ENCODE data around the gene SNX10.
A peak's percentile ranks its signal among the peaks of the same experiment; 100 is the strongest.

Gene SNX10

GRCh38 chr7:26309089-26309488 is 17.4 kb downstream of the SNX10 start:
- Histone ChIP-seq H3K4me3 (ENCODE audit: low read depth, low read length) (no peak overlapping the region), H3K36me3 (ENCODE audit: control insufficient read depth in 1 of 2, insufficient read depth in 2 of 2, low read length in 2 of 2) (no peaks in the 10 kb centered on the region), H3K4ac (ENCODE audit: low read depth, low read length) (no peak overlapping the region), H2AK5ac (ENCODE audit: low read length) (no peak overlapping the region), H4K91ac (ENCODE audit: low read depth, low read length) (peak overlapping the region; percentile 59), H3K14ac (ENCODE audit: low read length) (no peak overlapping the region), H2BK5ac (ENCODE audit: low read depth, low read length, poor library complexity) (no peak overlapping the region), H3K23ac (ENCODE audit: low read length) (no peak overlapping the region), H4K8ac (ENCODE audit: low read depth, low read length) (no peak overlapping the region), H3K27me3 (ENCODE audit: insufficient read depth, low read length) (no peaks in the 10 kb centered on the region), H3K9me3 (ENCODE audit: insufficient read depth, low read depth, low read length) (no peaks in the 10 kb centered on the region), H3K79me2 (ENCODE audit: control insufficient read depth, insufficient read depth, low read length, poor library complexity) (no peaks in the 10 kb centered on the region), H3K18ac (ENCODE audit: low read length) (no peak overlapping the region), H4K12ac (ENCODE audit: low read depth, low read length) (no peak overlapping the region), H3K79me1 (ENCODE audit: low read length) (peaks cover 11% of the 10 kb centered on the region), H3K9ac (ENCODE audit: low read length) (no peak overlapping the region), H3K27ac (ENCODE audit: low read depth, low read length) (peak overlapping the region; percentile 49), H3K4me2 (ENCODE audit: low read length) (no peak overlapping the region), H2AFZ (ENCODE audit: insufficient read depth, low read length, poor library complexity) (no peak overlapping the region), H2BK12ac (ENCODE audit: low read length) (no peak overlapping the region), H2BK120ac (ENCODE audit: insufficient read depth, low read length, poor library complexity) (peak overlapping the region; percentile 56), H3K4me1 (ENCODE audit: control insufficient read depth in 1 of 2, insufficient read depth in 2 of 2, low read length in 2 of 2) (peaks cover 8 to 19% of the 10 kb centered on the region in 2 experiments)
- no CpG with 5 or more reads among the region's 5 CpGs for WGBS (ENCODE audit: extremely low coverage, insufficient coverage, insufficient read length)
- peak in 1 of 2 donors; percentile 70 for DNase-seq

GRCh38 chr7:26311798-26312197 is 20.1 kb downstream of the SNX10 start:
- DNase-seq, result no peak
- no peaks in the 10 kb centered on the region for H3K36me3 ChIP-seq (ENCODE audit: control insufficient read depth in 1 of 2, insufficient read depth in 2 of 2, low read length in 2 of 2)
- H2BK5ac ChIP-seq (ENCODE audit: low read depth, low read length, poor library complexity), result no peak overlapping the region
- H3K4me3 ChIP-seq (ENCODE audit: low read depth, low read length), result no peak overlapping the region
- no peak overlapping the region for H3K27ac ChIP-seq (ENCODE audit: low read depth, low read length)
- no peak overlapping the region for H3K4ac ChIP-seq (ENCODE audit: low read depth, low read length)
- H3K9me3 ChIP-seq (ENCODE audit: insufficient read depth, low read depth, low read length), result no peaks in the 10 kb centered on the region
- peaks cover 6% of the 10 kb centered on the region for H3K79me1 ChIP-seq (ENCODE audit: low read length)
- H2BK120ac ChIP-seq (ENCODE audit: insufficient read depth, low read length, poor library complexity), result no peak overlapping the region
- H3K23ac ChIP-seq (ENCODE audit: low read length), result no peak overlapping the region
- no peaks in the 10 kb centered on the region for H3K27me3 ChIP-seq (ENCODE audit: insufficient read depth, low read length)
- H3K9ac ChIP-seq (ENCODE audit: low read length), result no peak overlapping the region
- no peak overlapping the region for H2AFZ ChIP-seq (ENCODE audit: insufficient read depth, low read length, poor library complexity)
- no peak overlapping the region for H3K4me2 ChIP-seq (ENCODE audit: low read length)
- no peaks in the 10 kb centered on the region for H3K79me2 ChIP-seq (ENCODE audit: control insufficient read depth, insufficient read depth, low read length, poor library complexity)
- WGBS (ENCODE audit: extremely low coverage, insufficient coverage, insufficient read length), result no CpG with 5 or more reads among the region's 4 CpGs
- no peak overlapping the region for H3K14ac ChIP-seq (ENCODE audit: low read length)
- H4K12ac ChIP-seq (ENCODE audit: low read depth, low read length), result no peak overlapping the region
- no peak overlapping the region for H4K91ac ChIP-seq (ENCODE audit: low read depth, low read length)
- H2AK5ac ChIP-seq (ENCODE audit: low read length), result no peak overlapping the region
- H3K4me1 ChIP-seq (ENCODE audit: control insufficient read depth in 1 of 2, insufficient read depth in 2 of 2, low read length in 2 of 2), result peaks cover 5 to 15% of the 10 kb centered on the region in 2 experiments
- H4K8ac ChIP-seq (ENCODE audit: low read depth, low read length), result no peak overlapping the region
- H2BK12ac ChIP-seq (ENCODE audit: low read length), result no peak overlapping the region
- no peak overlapping the region for H3K18ac ChIP-seq (ENCODE audit: low read length)

GRCh38 chr7:26317211-26317610 is 25.5 kb downstream of the SNX10 start:
- no peak overlapping the region for H3K4me3 ChIP-seq (ENCODE audit: low read depth, low read length)
- no peak overlapping the region for H2AFZ ChIP-seq (ENCODE audit: insufficient read depth, low read length, poor library complexity)
- H2AK5ac ChIP-seq (ENCODE audit: low read length), result no peak overlapping the region
- no peaks in the 10 kb centered on the region for H3K9me3 ChIP-seq (ENCODE audit: insufficient read depth, low read depth, low read length)
- no peak overlapping the region for H3K9ac ChIP-seq (ENCODE audit: low read length)
- DNase-seq, result no peak
- H3K79me1 ChIP-seq (ENCODE audit: low read length), result no peaks in the 10 kb centered on the region
- no peak overlapping the region for H3K14ac ChIP-seq (ENCODE audit: low read length)
- no peaks in the 10 kb centered on the region for H3K4me1 ChIP-seq (ENCODE audit: control insufficient read depth in 1 of 2, insufficient read depth in 2 of 2, low read length in 2 of 2)
- no peak overlapping the region for H3K4ac ChIP-seq (ENCODE audit: low read depth, low read length)
- H3K36me3 ChIP-seq (ENCODE audit: control insufficient read depth in 1 of 2, insufficient read depth in 2 of 2, low read length in 2 of 2), result no peaks in the 10 kb centered on the region
- no peak overlapping the region for H2BK12ac ChIP-seq (ENCODE audit: low read length)
- H4K8ac ChIP-seq (ENCODE audit: low read depth, low read length), result no peak overlapping the region
- no peak overlapping the region for H3K27ac ChIP-seq (ENCODE audit: low read depth, low read length)
- no peaks in the 10 kb centered on the region for H3K79me2 ChIP-seq (ENCODE audit: control insufficient read depth, insufficient read depth, low read length, poor library complexity)
- no peak overlapping the region for H4K12ac ChIP-seq (ENCODE audit: low read depth, low read length)
- H3K23ac ChIP-seq (ENCODE audit: low read length), result no peak overlapping the region
- H3K4me2 ChIP-seq (ENCODE audit: low read length), result no peak overlapping the region
- WGBS (ENCODE audit: extremely low coverage, insufficient coverage, insufficient read length), result no CpG with 5 or more reads among the region's 3 CpGs
- no peak overlapping the region for H2BK5ac ChIP-seq (ENCODE audit: low read depth, low read length, poor library complexity)
- no peak overlapping the region for H4K91ac ChIP-seq (ENCODE audit: low read depth, low read length)
- no peaks in the 10 kb centered on the region for H3K27me3 ChIP-seq (ENCODE audit: insufficient read depth, low read length)
- H3K18ac ChIP-seq (ENCODE audit: low read length), result no peak overlapping the region
- H2BK120ac ChIP-seq (ENCODE audit: insufficient read depth, low read length, poor library complexity), result no peak overlapping the region

- H3K9ac ChIP-seq (ENCODE audit: low read length), result no peak overlapping the region
- H3K79me1 ChIP-seq (ENCODE audit: low read length), result no peaks in the 10 kb centered on the region
- no peak overlapping the region for H3K4me3 ChIP-seq (ENCODE audit: low read depth, low read length)
- H2BK120ac ChIP-seq (ENCODE audit: insufficient read depth, low read length, poor library complexity), result no peak overlapping the region
- H2BK5ac ChIP-seq (ENCODE audit: low read depth, low read length, poor library complexity), result no peak overlapping the region
- no peak overlapping the region for H4K91ac ChIP-seq (ENCODE audit: low read depth, low read length)
- no peak overlapping the region for H2AK5ac ChIP-seq (ENCODE audit: low read length)
- no peaks in the 10 kb centered on the region for H3K27me3 ChIP-seq (ENCODE audit: insufficient read depth, low read length)
- no peak overlapping the region for H2BK12ac ChIP-seq (ENCODE audit: low read length)
- no peak for DNase-seq
- H3K4me2 ChIP-seq (ENCODE audit: low read length), result no peak overlapping the region
- H3K4me1 ChIP-seq (ENCODE audit: control insufficient read depth in 1 of 2, insufficient read depth in 2 of 2, low read length in 2 of 2), result no peaks in the 10 kb centered on the region
- H3K14ac ChIP-seq (ENCODE audit: low read length), result no peak overlapping the region
- H3K4ac ChIP-seq (ENCODE audit: low read depth, low read length), result no peak overlapping the region
- H4K12ac ChIP-seq (ENCODE audit: low read depth, low read length), result no peak overlapping the region
- no peak overlapping the region for H3K23ac ChIP-seq (ENCODE audit: low read length)
- H3K9me3 ChIP-seq (ENCODE audit: insufficient read depth, low read depth, low read length), result no peaks in the 10 kb centered on the region
- no peak overlapping the region for H4K8ac ChIP-seq (ENCODE audit: low read depth, low read length)
- no peak overlapping the region for H3K18ac ChIP-seq (ENCODE audit: low read length)
- H3K79me2 ChIP-seq (ENCODE audit: control insufficient read depth, insufficient read depth, low read length, poor library complexity), result no peaks in the 10 kb centered on the region
- H3K36me3 ChIP-seq (ENCODE audit: control insufficient read depth in 1 of 2, insufficient read depth in 2 of 2, low read length in 2 of 2), result no peaks in the 10 kb centered on the region
- no peak overlapping the region for H3K27ac ChIP-seq (ENCODE audit: low read depth, low read length)
- no peak overlapping the region for H2AFZ ChIP-seq (ENCODE audit: insufficient read depth, low read length, poor library complexity)
- WGBS (ENCODE audit: extremely low coverage, insufficient coverage, insufficient read length), result no CpG with 5 or more reads among the region's 3 CpGs
These were observed 27.3 kb downstream of the SNX10 start for GRCh38 chr7:26318921-26319320.

Measured in trophoblast cell (in vitro differentiated cells and primary cell).